Prostate gland (tissue), 2 donors: ENCODE measurements around the gene EHD3. TPM values are rescaled to one million over a fixed set of nuclear protein-coding genes. Genes with fewer than 3 reads are reported as not detected.

Experiments used
- DNase-seq: peaks from one replicate; pipeline ENCODE4 v3.0.0-alpha.2; 2019; ENCODE audit warnings: low spot score
- H3K27ac ChIP-seq, 2 donors: fragments of 200-600 bp; sonication (generic); 2 replicates each; pipeline ENCODE4 v1.5.1; 2017 to 2019
- H3K27me3 ChIP-seq: fragments of 200-600 bp; sonication (generic); replicated peaks from 2 replicates; pipeline ENCODE4 v1.5.1; 2019; ENCODE audit not compliant: insufficient read depth
- H3K36me3 ChIP-seq, 2 donors: fragments of 200-600 bp; sonication (generic); 1 replicate in 1 of 2; 2 replicates in 1 of 2; pipeline versions ENCODE4 v1.5.1 to v1.8.1; 2017 to 2019
- H3K4me1 ChIP-seq: fragments of 200-600 bp; sonication (generic); replicated peaks from 2 replicates; pipeline ENCODE4 v1.5.1; 2019
- H3K4me3 ChIP-seq, 2 donors: fragments of 200-600 bp; sonication (generic); 2 replicates each; pipeline ENCODE4 v1.5.1; 2017 to 2019
- H3K9me3 ChIP-seq: fragments of 200-600 bp; sonication (generic); 2 replicates; pipeline ENCODE4 v1.5.1; 2017
- POLR2A ChIP-seq: fragments of 450-650 bp; IDR thresholded peaks from one replicate; pipeline ENCODE4 v1.6.1; 2016; ENCODE audit warnings: antibody characterized with exemption, mild to moderate bottlenecking
- POLR2AphosphoS5 ChIP-seq: sonication (generic); formaldehyde crosslinking; IDR thresholded peaks from one replicate; pipeline ENCODE4 v1.6.1; 2017; ENCODE audit warnings: antibody characterized with exemption
- WGBS: methylation state at CpG from one replicate; pipeline ENCODE4 v1.1.5; 2018; 5-methylcytosine and 5-hydroxymethylcytosine counted together
- intact Hi-C: fragments of 100-400 bp; cut with DNase I; formaldehyde crosslinking; loops from one replicate; pipeline ENCODE4 v1.14.2; 2022
- total RNA-seq, 2 donors: library from RNA; depleted of rRNA; stranded (reverse); fragments of >200 nt; gene quantifications; one replicate each; pipeline ENCODE4 v1.1.0, GENCODE V29; 2016
- TF ChIP-seq, protein P1 (sequence below), 4 experiments: fragments of 200-600 bp in 2 of 4; fragments of 450-650 bp in 2 of 4; sonication (generic) in 2 of 4; IDR thresholded peaks; 1 replicate in 3 of 4; 2 replicates in 1 of 4; pipeline ENCODE4 v1.5.1; 2016 to 2019; ENCODE audit warnings: antibody characterized with exemption in 4 of 4, mild to moderate bottlenecking in 2 of 4, moderate library complexity in 2 of 4

The EHD3 gene
- total RNA-seq, 2 donors from 2014 or later = 7.2 to 7.9 TPM

DNA sequence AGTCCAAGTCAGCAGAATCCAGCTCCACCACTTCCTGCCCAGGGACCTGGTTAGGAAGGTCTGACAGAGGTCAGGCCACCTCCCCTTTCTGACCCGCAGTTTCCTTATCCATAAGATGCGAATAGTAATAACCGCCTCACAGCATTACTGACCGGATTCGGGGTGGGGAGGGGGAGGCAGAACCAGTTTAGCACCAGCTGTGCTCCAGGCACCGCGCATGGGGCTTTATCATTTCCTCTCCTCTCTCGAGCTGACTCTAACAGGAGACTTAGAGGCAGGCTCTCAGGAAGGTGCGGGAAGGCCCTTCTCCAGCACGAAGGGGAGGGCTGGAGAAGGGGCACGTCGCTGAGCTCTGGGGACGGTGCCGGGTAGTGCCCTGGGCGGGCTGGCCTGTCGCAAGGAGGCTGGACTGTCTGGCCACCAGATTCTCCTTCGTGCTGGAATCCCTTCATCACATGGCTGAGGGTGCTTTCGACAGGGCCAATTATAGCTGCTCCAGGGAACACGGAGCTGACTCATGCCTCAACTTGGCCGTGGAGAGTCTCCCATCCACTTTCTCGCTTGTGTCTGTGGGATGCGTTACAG is 5.7 kb downstream of the EHD3 start:
- no peaks in the 10 kb centered on the region for H3K4me1 ChIP-seq
- no peaks in the 10 kb centered on the region for H3K9me3 ChIP-seq
- no peaks in the 10 kb centered on the region for H3K27me3 ChIP-seq
- DNase-seq = no peak
- intact Hi-C loops = loop anchor here (5.0 to 10.0 kb wide), 3 partner anchors 78 to 775 kb away; partner anchors contain the start of gene MEMO1
- TF ChIP-seq POLR2AphosphoS5 = peak; percentile 11
- no peak for TF ChIP-seq POLR2A
- TF ChIP-seq, protein P1, sequence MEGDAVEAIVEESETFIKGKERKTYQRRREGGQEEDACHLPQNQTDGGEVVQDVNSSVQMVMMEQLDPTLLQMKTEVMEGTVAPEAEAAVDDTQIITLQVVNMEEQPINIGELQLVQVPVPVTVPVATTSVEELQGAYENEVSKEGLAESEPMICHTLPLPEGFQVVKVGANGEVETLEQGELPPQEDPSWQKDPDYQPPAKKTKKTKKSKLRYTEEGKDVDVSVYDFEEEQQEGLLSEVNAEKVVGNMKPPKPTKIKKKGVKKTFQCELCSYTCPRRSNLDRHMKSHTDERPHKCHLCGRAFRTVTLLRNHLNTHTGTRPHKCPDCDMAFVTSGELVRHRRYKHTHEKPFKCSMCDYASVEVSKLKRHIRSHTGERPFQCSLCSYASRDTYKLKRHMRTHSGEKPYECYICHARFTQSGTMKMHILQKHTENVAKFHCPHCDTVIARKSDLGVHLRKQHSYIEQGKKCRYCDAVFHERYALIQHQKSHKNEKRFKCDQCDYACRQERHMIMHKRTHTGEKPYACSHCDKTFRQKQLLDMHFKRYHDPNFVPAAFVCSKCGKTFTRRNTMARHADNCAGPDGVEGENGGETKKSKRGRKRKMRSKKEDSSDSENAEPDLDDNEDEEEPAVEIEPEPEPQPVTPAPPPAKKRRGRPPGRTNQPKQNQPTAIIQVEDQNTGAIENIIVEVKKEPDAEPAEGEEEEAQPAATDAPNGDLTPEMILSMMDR (IDR thresholded peaks at IDR 0.05) = no peak
- H3K36me3 ChIP-seq = no peaks in the 10 kb centered on the region
- H3K27ac ChIP-seq = peak overlapping the region; percentile 30 to 54
- no peak overlapping the region for H3K4me3 ChIP-seq
- WGBS = 54% methylated on average over 22 of the region's 22 CpGs

DNA sequence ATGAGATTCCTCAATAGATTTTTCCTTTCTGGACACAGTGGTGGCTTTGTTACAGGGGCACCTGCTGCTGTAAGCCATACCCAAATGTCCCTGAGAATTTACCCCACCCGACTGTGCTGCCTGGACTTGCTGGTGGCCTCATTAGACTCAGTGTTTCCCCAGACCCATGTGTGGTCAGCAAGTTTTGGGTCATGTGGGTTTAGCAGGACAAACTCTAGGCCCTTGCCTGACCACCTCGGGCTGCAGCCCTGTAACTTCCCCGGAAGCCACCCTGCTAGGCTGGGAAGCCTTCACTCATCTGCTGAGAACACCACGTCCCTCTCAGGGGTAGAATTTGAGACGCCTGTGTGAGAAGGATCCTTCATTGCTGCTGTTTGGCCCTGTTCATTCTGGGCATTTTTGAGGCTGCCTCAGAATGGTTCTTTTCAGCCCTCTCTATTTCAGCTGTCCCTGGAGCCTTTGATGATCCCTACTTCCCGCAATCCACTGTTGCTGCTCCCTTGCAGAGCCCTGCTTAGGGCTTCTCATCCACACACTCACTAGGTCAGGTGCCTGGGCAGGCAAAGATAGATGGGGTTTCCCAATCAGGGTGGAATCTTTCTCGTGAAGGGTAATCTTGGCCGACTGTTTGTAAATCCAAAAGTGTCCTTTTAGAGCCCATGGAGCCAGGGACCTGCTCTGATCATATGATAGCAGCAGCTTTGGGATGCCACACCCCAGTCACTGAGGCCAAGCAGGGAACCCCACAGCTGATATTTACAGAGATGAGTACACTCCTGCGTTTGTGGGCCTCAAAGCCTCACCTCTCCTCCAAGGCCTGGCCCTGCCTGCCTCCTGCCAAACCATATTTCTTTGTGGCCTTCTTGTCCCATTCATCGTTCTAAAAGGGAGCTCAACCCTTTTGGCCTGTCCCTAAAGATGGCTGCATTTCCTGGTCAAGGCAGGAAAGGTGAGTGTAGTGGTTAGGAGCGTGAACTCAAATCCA is 6.7 kb downstream of the EHD3 start:
- TF ChIP-seq, protein P1 (IDR thresholded peaks at IDR 0.05) = no peak
- TF ChIP-seq POLR2A (no peak), POLR2AphosphoS5 (no peak)
- no peaks in the 10 kb centered on the region for H3K4me1 ChIP-seq
- WGBS = 81% methylated on average over 11 of the region's 11 CpGs
- H3K36me3 ChIP-seq = no peaks in the 10 kb centered on the region
- no peak for DNase-seq
- H3K27ac ChIP-seq = peak overlapping the region in 1 of 2 donors; percentile 8
- no peaks in the 10 kb centered on the region for H3K9me3 ChIP-seq
- no peaks in the 10 kb centered on the region for H3K27me3 ChIP-seq
- intact Hi-C loops = no loop called here
- no peak overlapping the region for H3K4me3 ChIP-seq

DNA sequence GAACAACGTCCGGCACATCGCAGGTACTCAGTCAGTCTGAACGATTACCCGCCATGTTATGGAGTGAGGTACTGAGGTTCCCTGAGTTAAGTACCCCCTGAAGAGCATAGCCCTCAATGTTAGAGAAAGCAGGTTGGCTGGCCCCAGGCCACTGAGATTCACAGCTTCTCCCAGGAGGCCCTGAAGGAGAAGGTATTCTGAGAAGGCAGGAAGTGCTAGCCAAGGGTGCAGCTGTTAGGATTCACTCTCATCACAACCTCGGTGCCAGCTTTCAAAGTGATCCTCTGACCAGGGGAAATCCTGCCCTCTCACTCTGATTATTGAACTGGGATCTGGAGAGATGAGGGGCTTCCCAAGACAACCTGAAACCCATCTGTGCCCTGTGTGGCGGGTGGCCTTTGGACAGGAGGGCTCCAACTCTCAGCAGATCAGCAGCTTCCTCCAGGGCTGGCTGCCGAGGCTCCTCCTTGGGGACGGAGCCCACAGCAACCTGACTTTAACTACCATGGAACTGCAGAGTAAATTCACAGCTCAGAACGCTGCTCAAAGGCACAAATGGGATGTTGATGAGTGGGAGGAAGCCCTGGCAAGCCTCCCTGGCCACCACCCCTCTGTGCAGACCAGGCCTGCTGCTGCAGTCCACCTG is 7.8 kb downstream of the EHD3 start:
- Histone ChIP-seq H3K36me3 (no peaks in the 10 kb centered on the region), H3K27ac (no peak overlapping the region), H3K4me1 (no peaks in the 10 kb centered on the region), H3K27me3 (no peaks in the 10 kb centered on the region), H3K4me3 (no peak overlapping the region), H3K9me3 (no peaks in the 10 kb centered on the region)
- WGBS = 77% methylated on average over 10 of the region's 10 CpGs
- no peak for DNase-seq
- TF ChIP-seq POLR2A (no peak), POLR2AphosphoS5 (no peak)
- TF ChIP-seq, protein P1 (IDR thresholded peaks at IDR 0.05) = no peak
- intact Hi-C loops = no loop called here

DNA sequence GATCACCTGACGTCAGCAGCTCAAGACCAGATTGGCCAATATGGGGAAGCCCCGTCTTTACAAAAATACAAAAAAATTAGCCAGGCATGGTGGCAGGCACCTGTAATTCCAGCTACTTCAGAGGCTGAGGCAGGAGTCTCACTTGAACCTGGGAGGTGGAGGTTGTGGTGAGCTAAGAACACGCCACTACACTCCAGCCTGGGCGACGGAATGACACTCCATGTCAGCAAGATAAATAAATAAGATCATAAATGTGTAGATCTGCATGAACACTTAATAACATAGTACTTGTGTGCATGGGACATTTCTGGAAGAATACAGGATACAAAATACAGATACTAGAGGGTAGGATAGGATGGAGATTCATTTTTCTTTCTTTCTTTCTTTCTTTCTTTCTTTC is 9.1 kb downstream of the EHD3 start:
- 93% methylated on average over 5 of the region's 5 CpGs for WGBS
- Histone ChIP-seq H3K4me3 (no peak overlapping the region), H3K27me3 (no peaks in the 10 kb centered on the region), H3K4me1 (no peaks in the 10 kb centered on the region), H3K9me3 (no peaks in the 10 kb centered on the region), H3K36me3 (no peaks in the 10 kb centered on the region), H3K27ac (no peak overlapping the region)
- no peak for DNase-seq
- intact Hi-C loops = no loop called here
- no peak for TF ChIP-seq POLR2A
- TF ChIP-seq POLR2AphosphoS5 = no peak
- TF ChIP-seq, protein P1 (IDR thresholded peaks at IDR 0.05) = no peak
